Epidermal melanocyte (primary cell): ENCODE data around the gene JUNB.
A peak's percentile ranks its signal among the peaks of the same experiment; 100 is the strongest.

Experiments
- DNase-seq: peaks from one replicate; pipeline ENCODE4 v3.0.0; 2011; ENCODE audit warnings: low spot score; ENCODE audit not compliant: insufficient read length

Gene JUNB

DNA sequence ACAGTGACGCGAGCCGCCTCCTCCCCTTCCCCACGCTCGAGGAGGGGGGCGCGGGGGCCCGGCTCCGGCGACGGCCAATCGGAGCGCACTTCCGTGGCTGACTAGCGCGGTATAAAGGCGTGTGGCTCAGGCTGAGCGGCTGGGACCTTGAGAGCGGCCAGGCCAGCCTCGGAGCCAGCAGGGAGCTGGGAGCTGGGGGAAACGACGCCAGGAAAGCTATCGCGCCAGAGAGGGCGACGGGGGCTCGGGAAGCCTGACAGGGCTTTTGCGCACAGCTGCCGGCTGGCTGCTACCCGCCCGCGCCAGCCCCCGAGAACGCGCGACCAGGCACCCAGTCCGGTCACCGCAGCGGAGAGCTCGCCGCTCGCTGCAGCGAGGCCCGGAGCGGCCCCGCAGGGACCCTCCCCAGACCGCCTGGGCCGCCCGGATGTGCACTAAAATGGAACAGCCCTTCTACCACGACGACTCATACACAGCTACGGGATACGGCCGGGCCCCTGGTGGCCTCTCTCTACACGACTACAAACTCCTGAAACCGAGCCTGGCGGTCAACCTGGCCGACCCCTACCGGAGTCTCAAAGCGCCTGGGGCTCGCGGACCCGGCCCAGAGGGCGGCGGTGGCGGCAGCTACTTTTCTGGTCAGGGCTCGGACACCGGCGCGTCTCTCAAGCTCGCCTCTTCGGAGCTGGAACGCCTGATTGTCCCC lies at the start of gene JUNB:
TSS of gene JUNB (plus strand) at position 142 of the 706 bp plus-strand sequence. CDS start at position 428, 286 bp downstream.
- peak; percentile 97 for DNase-seq

DNA sequence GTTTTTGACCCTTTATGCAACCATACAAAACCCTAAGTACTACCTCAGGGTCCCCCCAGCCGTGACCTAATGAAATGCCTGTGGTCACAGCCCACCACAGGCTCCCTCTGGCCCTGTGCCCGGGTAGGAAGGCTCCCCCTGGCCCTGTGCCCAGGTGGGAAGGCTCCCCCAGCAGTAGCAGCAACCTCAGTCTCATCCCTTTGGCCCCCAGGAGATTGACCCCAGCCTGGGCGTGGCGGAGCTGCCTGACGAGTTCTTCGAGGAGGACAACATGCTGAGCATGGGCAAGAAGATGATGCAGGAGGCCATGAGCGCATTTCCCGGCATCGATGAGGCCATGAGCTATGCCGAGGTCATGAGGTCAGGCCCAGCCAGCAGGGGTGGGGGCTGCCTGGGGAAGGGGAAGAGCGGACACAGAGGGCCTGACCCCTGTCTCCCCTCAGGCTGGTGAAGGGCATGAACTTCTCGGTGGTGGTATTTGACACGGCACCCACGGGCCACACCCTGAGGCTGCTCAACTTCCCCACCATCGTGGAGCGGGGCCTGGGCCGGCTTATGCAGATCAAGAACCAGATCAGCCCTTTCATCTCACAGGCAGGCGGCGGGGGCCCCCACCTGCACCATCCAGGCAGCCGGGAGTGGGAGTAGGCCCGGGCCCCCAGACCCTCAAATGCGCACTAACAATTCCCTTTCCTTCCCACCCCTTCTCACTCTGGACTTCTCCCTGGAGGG lies 46.0 kb upstream of the JUNB start:
- DNase-seq: no peak

DNA sequence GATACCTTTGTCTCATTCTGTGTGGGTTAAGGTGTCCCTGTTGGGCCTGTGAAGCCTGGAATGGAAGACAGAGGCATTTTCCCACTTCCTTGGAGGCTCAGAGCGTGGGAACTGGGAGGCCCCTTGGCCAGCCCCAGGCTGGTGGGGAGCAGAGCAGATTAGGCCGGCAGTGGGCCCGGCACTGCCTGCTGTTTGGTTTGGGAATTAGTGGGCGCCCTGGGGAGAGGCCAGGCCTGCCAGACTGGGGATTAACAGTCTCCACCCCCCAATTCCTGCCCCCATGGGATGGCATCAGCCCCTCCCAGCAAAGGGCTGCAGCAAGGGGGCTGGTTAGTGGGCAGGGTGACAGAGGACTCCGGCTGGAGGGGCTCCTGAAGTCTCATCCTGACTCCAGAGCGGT lies 42.8 kb upstream of the JUNB start:
- no peak for DNase-seq

DNA sequence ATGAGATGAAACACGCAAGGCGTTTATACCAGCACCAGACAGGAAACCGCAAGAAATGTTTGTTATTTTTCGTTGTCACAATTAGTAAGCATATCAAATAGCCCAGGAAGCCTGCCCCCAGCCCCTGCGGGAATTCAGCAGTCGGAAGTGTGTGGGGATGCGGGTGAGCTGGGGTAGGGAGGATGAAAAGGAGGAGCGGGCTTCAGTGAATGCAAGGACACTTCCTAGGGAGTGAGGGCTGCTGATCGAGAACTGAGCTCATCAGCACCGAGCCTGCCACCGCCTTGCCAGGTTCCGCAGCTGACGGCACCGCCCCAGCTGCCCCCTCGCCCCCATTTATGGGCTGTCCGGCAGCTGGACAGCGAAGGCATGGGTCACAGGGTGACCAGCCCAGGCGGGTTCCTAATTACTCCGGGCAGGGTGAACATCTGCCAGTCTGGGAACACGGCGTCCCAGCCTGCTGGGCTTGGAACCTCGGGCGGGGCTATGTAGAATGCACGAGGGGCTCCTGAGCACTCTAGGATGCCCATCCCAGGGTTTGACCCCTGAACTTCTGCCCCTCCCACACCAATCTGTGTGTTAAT lies 41.3 kb upstream of the JUNB start:
- no peak for DNase-seq

DNA sequence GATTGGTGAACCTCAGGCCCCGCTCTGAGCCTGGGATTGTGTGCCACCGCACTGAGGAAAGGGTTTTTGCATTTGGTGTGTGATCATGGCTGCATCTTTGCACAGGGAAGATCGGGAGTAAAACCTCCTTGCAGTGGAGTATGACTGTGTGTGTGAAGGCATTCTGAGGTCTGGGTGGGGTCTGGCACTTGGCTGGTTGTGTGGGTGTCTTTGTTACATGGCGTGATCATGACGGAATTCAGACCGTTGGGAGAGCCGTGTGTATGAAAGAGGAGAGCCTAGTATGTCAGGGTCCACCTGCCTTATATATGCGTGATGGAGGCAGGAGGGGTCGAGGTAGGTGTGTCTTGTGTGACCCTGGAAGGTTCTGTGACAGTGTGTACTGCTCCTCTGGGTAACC lies 40.4 kb upstream of the JUNB start:
- no peak for DNase-seq

DNA sequence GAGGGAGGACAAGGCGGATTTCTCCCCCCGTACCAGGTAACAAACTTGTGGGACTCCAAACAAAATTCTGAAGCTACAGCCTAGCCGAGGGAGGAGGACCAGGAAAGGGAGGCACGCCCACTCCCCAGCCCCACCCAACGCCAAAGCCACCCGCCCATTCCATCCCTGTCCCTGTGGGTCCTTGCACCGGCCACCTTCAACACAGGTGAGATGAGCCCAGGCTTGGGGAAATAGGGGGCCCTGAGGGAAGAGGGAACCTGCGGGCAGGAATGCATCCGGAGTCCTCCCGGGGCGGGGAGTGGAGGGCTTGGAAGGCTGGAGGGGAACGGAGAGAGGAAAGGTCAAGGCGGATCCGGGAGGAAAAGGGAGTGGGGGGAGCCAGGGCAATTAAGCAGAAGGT lies 39.7 kb upstream of the JUNB start, which contains the start of gene BEST2:
TSS of gene BEST2 (plus strand) at position 157 of the 400 bp plus-strand sequence. CDS start 802 bp downstream, outside the sequence.
- no peak for DNase-seq

DNA sequence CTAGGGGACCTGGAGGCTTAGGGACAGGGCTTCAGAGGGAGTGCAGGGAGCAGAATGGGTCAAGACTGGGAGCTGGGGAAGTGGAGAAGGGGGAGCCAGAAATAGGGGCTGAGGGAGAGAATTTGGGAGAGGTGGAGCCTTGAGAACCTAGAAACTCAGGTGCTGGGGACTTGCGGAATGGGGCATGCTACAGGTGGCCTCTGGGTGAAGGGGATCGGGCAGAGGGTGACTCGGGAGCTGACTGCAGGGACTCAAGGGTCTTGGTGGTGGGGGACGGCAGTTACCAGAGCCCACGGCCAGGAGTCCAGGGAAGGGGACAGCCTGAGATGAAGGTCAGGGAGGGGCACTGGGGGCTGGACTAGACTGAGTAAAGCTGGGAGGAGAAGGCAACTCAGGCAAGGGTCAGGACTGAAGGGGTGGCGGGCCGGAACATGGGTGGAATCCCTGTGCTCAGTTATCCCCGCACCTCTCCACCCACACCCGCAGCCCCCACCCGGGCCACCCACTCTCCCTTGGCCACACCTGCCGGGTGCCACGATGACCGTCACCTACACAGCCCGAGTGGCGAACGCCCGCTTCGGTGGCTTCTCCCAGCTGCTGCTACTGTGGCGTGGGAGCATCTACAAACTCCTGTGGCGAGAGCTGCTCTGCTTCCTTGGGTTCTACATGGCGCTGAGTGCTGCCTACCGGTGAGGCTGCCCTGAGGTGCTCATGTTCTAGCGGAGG lies 39.1 kb upstream of the JUNB start:
- DNase-seq: no peak

DNA sequence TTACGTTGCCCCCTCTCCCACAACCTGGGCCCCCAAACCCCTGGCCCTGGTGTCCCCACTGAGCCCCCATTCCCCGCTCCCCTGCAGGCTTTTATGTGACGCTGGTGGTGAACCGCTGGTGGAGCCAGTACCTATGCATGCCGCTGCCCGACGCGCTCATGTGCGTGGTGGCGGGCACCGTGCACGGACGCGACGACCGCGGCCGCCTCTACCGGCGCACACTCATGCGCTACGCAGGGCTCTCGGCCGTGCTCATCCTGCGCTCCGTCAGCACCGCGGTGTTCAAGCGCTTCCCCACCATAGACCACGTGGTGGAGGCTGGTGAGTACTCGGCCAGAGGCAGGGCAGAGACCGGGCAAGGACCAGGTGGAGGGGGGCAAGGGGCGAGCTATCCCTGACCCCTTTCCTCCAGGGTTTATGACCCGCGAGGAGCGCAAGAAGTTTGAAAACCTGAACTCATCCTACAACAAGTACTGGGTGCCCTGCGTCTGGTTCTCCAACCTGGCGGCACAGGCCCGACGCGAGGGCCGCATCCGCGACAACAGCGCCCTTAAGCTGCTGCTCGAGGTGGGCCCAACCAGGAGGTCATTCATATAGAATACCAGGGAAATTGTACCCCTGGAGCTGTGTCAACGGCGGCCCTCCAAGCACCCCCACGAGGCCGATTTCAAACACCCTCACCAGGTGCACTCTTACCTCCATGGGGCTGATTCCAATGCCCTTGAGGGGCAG lies 36.7 kb upstream of the JUNB start:
- no peak for DNase-seq

DNA sequence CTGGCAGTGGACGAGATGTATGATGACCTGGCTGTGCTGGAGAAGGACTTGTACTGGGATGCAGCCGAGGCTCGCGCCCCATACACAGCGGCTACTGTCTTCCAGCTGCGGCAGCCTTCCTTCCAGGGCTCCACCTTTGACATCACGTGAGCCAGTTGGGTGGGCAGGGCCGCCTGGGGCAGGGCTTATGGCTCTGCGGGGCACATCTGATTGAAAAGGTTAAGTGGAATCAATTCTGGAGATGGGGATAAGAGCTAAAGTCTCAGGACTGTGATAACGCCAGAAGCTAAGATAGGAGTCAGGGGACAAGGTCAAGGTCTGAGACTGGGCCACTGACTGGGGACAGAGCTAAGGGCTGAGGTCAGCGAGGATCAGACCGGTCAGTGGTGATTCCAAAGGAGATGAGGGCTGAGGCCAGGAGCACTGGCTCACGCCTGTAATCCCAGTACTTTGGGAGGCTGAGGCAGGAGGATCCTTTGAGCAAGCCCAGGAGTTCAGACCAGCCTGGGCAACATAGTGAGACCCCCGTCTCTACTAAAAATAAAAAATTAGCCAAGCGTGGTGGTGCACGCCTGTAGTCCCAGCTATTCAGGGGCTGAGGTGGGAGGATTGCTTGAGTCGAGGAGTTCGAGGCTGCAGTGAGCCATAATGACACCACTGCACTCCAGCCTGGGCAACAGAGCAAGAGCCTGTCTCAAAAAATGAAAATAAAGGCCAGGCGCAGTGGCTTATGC lies 35.0 kb upstream of the JUNB start:
- no peak for DNase-seq

DNA sequence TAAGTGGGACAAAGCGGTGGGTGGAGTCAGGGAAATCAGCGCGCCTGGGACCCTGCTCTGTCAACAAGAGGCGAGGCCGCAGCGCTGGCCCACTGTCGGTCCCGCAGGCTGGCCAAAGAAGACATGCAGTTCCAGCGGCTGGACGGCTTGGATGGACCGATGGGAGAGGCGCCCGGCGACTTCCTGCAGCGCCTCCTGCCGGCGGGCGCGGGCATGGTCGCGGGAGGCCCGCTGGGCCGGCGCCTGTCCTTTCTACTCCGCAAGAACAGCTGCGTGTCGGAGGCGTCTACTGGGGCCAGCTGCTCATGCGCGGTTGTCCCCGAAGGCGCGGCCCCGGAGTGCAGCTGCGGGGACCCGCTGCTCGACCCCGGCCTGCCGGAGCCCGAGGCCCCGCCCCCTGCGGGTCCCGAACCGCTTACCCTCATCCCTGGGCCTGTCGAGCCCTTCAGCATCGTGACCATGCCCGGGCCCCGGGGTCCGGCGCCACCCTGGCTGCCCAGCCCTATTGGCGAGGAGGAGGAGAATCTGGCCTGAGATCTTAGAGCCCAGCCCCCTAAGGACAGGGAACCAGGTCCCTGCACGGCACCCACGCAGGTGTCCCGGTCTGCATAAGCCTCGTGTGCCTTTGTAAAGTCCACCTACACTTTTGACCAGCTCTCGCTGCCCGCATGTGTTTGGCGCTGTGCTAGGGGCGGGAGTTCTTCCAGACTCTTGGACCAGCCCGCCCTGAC lies 33.6 kb upstream of the JUNB start:
- peak; percentile 89 for DNase-seq

DNA sequence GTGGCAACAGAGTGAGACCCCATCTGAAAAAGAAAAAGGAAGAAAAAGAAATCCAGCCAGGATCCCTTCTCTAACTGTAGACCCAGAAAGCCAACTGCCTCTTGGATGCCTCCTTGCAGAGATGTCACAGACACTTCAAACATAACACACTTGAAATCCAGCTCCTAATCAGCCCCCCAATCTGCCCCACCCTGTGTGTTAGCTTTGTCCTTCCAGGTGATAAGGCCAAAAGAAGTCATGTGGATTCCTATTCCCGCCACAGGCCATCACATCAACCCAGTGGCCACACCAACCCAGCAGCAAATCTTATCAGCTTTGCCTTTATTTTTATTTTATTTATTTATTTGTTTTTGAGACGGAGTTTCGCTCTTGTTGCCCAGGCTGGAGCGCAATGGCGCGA lies 31.6 kb upstream of the JUNB start:
- DNase-seq: no peak

DNA sequence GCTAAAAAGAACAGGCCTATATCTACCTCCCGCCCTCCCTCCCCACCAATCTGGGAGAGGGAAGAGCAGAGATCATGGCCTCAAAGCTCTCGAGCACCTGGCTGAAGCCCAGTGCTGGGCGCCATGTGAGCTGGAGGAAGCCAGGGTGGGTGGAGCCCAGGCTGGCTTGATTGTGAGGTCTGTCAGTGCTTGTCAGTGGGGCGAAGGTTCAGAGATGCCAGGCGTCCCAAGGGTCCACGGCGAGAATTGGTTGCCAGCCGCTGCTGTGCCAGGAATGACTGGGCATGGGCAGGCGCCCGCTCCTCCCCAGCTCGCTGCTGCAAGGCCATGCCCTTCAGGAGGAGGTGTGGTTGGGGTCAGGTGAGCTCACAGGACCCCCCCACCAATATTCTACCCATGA lies 28.2 kb upstream of the JUNB start:
- no peak for DNase-seq

DNA sequence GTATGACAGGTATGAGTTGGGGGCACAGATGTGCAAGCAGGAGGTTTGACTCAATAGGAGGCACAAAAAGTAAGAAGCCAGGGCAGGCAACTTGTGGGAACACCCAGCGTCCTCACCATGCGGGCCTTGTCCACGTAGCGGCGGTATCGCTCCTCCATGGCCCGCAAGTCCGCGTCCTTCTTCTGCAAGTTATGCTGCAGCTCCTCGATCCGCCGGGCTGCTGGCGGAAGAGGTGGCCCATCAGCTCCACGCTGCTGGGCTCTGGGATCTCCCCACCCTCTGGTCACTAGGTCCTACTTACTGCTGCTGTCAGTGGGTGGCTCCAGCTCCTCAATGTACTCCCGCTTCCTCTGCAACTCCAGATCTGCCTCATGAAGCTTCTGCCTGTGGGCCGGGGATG lies 26.6 kb upstream of the JUNB start:
- DNase-seq: no peak

DNA sequence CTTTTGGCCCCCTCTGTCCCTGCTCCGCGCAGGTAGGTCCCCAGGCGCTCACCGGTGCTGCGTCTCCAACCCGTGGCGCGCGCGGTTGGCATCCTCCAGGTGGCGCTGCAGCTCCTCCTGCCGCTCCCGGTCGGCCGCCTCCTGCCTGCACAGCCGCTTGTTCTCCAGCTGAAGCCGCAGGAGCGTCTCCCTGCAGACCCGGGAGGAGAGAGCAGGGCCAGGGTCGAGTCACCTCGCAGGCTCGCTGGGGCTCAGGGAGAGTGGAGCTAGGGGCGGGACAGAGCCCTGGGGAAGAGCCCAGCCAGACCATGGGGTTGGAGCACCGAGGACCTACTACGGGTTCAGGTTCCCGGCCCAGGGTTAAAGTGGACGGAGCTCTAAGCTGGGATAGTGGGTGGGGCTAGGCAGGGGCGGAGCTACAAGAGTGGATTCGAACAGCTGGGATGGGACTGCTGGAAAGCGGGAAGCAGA lies 25.2 kb upstream of the JUNB start:
- peak; percentile 87 for DNase-seq

DNA sequence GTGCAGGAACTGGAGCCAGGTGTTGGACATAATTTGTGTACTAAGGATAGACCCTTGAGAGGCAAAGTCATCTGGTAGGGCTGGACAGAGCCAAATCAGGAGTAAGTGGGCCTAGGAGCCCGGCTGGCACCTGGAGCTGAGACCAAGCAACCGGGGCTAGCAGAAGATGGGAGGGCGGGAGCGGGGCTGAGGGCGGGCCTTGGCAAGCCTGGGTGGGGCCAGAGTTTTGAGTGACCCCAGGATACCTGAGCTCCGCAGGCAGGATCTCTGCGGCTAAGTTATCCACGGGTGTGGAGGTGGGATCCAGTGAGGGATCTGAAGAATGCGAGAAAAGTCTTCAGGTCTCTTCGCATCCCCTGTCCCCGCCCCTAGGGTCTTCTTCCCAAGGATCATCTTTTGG lies 24.1 kb upstream of the JUNB start:
- DNase-seq: no peak

DNA sequence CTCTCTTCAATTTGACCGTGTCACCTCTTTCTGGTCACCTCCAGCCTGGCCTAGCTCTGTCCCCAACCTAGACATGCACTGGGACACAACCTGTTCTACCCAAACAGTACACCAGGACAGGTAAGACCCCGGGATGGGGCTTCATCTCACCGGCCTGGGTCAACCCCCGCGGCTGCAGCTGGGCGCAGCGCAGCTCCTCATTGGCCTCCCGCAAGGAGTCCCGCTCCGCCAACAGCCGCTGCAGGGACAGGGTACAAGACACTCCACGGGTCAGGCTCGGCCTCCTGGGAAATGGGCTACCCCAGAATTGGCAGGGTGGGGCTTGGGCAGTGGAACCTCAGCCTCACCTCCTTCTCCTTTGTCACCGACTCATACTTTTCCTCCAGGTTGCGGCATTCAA lies 23.6 kb upstream of the JUNB start:
- no peak for DNase-seq

DNA sequence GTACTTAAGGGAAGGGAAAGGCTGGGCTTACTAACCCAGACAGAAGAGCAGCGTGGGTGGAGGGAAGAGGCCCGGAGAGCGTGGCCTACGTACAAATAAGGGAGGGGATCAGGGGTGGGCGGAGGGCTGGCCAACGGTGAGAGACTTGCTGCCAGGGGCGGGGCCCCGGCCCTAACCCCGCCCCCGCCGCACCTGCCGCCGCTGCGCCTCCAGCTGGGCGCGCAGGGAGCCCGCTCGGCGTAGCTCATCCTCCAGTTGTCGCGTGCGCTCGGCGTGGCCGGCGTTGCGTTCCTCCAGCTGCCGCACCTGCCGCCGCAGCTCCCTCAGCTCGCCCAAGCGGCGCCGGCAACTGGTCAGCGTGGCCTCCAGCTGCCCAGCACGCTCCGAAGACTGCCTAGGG lies 21.6 kb upstream of the JUNB start:
- DNase-seq: no peak

DNA sequence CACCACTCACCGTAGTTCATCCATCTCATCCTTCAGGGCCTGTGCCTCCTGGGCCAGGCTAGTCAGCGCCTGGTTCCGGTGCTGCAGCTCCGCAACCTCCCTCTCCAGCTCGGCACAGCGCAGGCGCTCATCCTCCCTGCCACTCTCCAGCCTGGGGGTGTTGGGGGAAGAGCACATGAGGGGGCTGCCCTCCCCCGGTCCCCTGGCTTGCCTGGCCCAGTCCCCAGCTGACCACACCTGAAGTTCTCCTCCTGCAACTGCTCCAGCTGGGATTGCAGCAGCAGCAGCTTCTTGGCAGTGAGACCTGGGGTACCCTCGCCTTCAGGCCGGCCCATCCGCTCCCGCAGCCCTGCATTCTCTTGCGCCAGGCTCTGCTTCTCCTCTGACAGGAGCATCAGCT lies 20.4 kb upstream of the JUNB start:
- no peak for DNase-seq

DNA sequence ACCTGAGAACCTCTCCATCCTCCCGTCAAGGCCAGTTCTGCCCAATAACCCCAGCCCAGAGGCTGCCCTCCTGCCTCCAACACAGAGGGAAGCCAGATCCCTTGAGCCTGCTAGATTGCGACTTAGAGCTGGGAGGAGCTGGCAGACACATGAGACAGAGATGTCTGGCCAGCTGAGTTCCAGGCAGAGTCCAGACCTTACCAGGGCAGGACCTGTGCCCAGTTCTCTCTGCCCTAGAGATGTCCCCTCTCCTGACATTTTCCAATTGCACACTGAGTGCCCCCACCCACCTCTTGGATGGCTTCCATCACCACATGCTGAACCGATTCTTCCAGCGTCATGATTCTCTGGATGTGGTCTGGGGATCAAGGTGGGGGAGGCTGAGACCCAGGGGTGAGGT lies 19.0 kb upstream of the JUNB start:
- DNase-seq: no peak

DNA sequence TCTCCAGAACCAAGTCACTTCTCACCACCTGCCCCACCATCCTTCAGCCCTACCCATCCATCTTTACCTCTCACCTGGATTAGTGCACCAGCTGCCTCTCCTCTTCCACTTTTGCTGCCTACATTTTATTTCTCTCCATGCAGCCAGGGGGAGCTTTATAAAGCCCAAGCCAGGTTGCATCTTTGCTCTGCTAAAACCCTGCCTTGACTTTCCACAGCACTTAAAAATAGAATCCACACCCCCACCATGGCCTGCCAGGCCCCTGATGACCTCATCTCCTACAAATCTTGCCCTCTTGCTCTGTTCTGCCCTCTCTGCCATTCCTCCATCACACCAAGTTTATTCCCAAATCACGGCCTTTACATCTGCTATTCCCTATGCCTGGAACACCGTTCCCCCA lies 17.7 kb upstream of the JUNB start:
- DNase-seq: no peak
